Measurements from ENCODE around the gene OR1I1.

OR1I1 gene

GRCh38 chr19:15120135-15121026 lies 38.4 kb downstream of the OR1I1 start:
- no peak for DNase-seq

- no peak for DNase-seq
Measured at GRCh38 chr19:15122331-15123030, 40.5 kb downstream of the OR1I1 start.

- DNase-seq, result no peak
Measured at GRCh38 chr19:15123031-15123890, 41.2 kb downstream of the OR1I1 start.

DNA sequence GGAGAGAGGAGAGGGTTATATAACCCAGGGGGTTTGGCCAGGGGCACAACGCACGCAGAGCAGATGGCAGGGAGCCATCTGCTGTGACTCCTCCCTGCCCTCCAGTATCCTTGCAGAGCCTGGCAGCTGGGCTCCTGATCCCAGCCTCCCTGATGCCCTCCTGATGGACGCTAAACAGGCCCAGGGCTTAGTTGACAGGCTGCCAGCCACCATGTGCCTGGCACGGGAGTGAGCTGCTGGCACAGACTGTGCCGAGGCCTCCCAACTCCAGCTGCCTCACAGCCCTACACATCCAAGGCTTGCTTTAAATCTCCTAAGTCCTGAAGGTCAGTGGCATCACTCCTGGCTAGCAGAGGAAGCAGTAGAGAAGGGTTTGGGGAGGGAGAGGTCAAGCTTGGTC lies 41.9 kb downstream of the OR1I1 start:
- DNase-seq, result no peak

DNA sequence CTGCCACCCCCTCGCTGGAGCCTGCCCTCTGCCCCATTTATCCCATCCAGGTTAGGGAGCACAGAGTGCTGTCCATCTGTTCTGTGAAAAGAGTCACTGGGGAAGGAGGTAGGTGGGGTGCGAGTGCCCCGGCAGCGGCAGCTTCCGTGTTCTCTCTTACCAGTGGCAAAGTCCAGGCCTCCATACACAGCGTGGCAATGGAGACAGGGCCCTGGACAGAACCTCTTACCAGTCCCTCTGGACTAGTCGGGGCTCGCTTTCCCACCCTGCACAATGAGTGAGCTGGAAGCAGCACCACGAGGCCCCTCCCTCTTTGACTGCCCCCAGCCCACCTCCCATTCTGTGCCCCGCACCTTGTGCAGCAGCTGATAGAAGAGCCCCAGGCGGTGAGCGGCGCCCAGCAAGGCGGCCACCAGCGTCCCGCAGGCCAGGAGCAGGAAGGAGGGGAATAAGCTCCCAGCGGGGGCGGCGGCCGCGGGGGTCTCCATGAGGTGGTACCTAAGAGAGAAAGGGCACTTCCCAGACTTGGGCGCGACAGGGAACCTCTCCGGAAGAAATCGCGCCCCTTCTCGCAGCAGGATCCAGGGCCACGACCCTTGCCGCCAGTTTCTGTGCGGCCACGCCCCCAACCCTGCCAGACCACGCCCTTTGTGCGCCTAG lies 42.7 kb downstream of the OR1I1 start:
- peak in 1 of 2 experiments; percentile 89 for DNase-seq

- DNase-seq, result peak; percentile 98 to 99
Measured at GRCh38 chr19:15125232-15126067, 43.4 kb downstream of the OR1I1 start.

GRCh38 chr19:15126131-15126910 lies 44.3 kb downstream of the OR1I1 start:
- DNase-seq, result no peak

DNA sequence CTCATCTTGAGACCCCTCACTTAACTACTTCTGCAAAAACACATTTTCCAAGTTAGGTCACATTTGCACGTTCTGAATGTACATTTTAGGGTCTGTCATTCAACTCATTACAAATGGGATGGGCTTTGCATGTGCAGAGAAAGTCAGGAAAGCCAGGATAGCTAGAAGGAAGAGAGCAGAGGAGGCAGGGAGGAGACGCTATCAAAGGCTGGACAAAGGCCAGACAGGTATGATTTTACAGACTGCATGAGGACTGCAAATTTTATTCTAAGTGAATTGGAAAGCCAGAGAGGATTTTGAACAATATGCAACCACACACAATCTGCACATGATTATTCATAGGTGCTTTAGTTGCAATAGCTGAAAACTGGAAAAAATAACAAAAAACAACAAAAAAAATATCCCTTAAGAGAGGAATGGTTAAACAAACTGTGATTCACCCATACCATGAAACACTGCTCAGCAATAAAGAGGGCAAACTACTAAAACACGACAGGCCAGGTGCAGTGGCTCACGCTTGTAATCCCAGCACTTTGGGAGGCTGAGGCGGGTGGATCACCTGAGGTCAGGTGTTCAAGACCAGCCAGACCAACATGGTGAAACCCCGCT lies 46.3 kb downstream of the OR1I1 start:
- no peak for DNase-seq

DNA sequence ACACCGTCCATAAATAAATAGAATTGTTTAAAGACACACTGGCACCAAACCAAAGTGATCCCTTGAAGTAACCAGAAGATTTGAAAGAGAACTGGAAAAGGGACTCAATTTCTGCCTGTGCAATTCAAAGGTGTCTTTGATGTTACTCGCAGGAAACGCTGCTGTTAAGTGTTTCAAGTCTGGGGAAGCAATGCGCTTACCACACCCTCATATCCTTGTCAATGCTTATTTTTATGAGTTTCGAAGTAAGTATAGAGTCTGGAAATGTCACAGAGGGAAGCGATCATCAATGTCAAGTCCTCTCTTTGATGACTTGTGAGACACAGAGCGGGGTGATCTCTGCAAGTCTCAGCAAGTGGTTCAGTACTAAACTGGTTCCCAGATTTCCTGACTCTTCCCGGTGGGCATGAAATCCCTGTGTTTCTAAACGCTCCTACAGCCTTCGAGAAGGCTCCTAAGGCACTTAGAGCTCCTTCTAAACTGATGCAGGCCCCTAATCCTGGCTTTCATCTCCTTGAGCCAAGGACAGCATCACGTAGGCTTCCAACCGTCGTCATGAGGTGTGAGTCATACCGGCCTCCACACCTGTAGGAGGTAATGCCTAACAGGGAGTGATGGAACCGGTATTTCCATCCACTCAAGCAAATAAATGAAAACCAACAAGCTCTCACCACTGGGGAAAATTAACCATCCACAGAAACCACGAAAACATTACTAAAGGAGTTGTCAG lies 48.0 kb downstream of the OR1I1 start:
- DNase-seq, result peak; percentile 47 to 62

- DNase-seq, result no peak
Measured at GRCh38 chr19:15136234-15136954, 54.4 kb downstream of the OR1I1 start.

GRCh38 chr19:15137777-15138176 lies 55.8 kb downstream of the OR1I1 start:
- no peak for DNase-seq

DNA sequence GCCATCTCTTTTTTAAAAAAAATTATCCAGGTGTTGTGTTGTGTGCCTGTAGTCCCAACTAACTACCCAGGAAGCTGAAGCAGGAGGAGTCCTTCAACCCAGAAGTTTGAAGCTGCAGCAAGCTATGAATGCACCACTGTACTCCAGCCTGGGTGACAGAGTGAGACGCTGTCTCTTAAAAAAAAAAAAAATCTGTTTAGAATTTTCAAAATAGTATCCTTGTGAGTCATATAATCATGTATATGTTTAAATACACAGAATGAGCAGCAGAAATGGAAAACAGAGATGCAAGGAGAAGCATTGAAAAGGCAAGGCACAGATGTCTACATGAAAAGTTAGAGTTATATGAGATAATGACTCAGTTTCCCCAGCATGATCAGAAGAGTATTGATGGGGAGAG lies 56.4 kb downstream of the OR1I1 start:
- no peak for DNase-seq

- DNase-seq, result no peak
Measured at GRCh38 chr19:15141143-15141542, 59.1 kb downstream of the OR1I1 start.

- DNase-seq, result no peak
Measured at GRCh38 chr19:15142313-15142712, 60.3 kb downstream of the OR1I1 start.
